Osteocyte (in vitro differentiated cells): Measurements from ENCODE around the gene NALF2. TPM values are rescaled to one million over a fixed set of nuclear protein-coding genes. Genes with fewer than 3 reads are reported as not detected.

ENCODE experiments used
- DNase-seq: peaks from one replicate; pipeline ENCODE4 v3.0.0; 2021; ENCODE audit warnings: mixed read lengths; ENCODE audit not compliant: unreplicated experiment; ENCODE audit errors: extremely low spot score
- H3K27ac Mint-ChIP-seq: one replicate; pipeline ENCODE4 v1.8.0; 2021; ENCODE audit warnings: mild to moderate bottlenecking, mixed read lengths; ENCODE audit not compliant: unreplicated experiment
- H3K27me3 Mint-ChIP-seq: one replicate; pipeline ENCODE4 v1.8.0; 2021; ENCODE audit warnings: mixed read lengths; ENCODE audit not compliant: unreplicated experiment
- H3K36me3 Mint-ChIP-seq: one replicate; pipeline ENCODE4 v1.8.0; 2021; ENCODE audit warnings: mixed read lengths; ENCODE audit not compliant: unreplicated experiment
- H3K4me1 Mint-ChIP-seq: one replicate; pipeline ENCODE4 v1.8.0; 2021; ENCODE audit warnings: mixed read lengths; ENCODE audit not compliant: unreplicated experiment
- H3K4me3 Mint-ChIP-seq: one replicate; pipeline ENCODE4 v1.8.0; 2021; ENCODE audit warnings: mild to moderate bottlenecking, moderate library complexity, mixed read lengths; ENCODE audit not compliant: unreplicated experiment
- H3K9me3 Mint-ChIP-seq: one replicate; pipeline ENCODE4 v1.8.0; 2021; ENCODE audit warnings: mixed read lengths; ENCODE audit not compliant: unreplicated experiment
- total RNA-seq: library from RNA; stranded (reverse); gene quantifications from 2 replicates; pipeline ENCODE4 v1.2.1, GENCODE V29; 2021
- TF ChIP-seq, protein P1 (sequence below): fragments of 200-600 bp; sonication (generic); IDR thresholded peaks from 2 replicates; pipeline ENCODE4 v1.5.0; 2021; ENCODE audit warnings: antibody characterized with exemption, mild to moderate bottlenecking, moderate library complexity

NALF2 gene
- total RNA-seq, 1 donor from 2014 or later, result not detected

DNA sequence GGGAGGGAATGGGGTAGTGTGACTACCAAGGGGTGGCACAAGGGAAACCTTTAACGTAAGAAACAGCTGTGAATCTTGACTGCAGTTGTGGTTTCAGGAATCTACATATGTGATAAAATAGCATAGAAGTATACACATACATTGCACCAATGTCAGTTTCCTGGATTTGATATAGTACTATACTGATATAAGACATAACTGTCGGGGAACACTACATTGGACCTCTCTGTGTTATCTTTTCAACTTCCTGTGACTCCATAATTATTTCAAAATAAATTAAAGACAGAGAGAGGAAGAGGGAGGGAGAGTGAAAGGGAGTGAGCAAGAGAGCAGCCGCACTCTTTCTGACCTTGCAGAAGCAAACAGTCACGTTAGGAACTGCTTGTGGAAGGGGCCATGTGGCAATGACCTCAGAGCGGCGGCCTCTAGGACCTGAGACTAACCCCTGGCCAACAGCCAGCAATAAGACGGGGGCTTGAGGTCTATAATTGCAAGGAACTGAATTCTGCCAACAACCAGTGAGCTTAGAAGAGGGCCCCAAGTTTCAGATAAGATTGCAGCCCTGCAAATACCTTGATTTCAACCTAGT, 47.4 kb downstream of the NALF2 start:
- DNase-seq, result no peak
- Mint-ChIP-seq H3K27ac (no peak overlapping the region), H3K27me3 (no peaks in the 10 kb centered on the region), H3K36me3 (no peaks in the 10 kb centered on the region), H3K4me1 (no peaks in the 10 kb centered on the region), H3K4me3 (no peak overlapping the region), H3K9me3 (peaks cover 22% of the 10 kb centered on the region)
- TF ChIP-seq, protein P1, sequence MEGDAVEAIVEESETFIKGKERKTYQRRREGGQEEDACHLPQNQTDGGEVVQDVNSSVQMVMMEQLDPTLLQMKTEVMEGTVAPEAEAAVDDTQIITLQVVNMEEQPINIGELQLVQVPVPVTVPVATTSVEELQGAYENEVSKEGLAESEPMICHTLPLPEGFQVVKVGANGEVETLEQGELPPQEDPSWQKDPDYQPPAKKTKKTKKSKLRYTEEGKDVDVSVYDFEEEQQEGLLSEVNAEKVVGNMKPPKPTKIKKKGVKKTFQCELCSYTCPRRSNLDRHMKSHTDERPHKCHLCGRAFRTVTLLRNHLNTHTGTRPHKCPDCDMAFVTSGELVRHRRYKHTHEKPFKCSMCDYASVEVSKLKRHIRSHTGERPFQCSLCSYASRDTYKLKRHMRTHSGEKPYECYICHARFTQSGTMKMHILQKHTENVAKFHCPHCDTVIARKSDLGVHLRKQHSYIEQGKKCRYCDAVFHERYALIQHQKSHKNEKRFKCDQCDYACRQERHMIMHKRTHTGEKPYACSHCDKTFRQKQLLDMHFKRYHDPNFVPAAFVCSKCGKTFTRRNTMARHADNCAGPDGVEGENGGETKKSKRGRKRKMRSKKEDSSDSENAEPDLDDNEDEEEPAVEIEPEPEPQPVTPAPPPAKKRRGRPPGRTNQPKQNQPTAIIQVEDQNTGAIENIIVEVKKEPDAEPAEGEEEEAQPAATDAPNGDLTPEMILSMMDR, result no peak

DNA sequence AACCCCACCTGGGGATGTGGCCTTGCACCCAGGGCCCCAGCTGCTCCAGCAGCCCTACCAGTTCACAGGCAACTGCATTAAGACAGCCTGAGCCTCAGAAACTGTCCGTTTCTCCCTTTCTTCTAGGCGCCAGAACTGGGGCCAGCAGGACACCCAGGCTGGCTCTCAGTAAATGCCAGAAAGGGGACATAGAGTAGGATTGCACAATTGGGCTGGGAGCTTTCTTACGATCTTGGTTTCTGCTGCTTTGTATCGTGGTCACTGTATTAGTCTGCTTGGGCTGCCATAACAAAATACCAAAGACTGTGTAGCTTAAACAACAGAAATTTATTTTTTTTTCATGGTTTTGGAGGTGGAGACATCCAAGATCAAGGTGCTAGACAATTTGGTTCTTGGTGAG, 48.4 kb downstream of the NALF2 start:
- no peaks in the 10 kb centered on the region for H3K4me1 Mint-ChIP-seq
- H3K9me3 Mint-ChIP-seq, result peaks cover 22% of the 10 kb centered on the region
- H3K27ac Mint-ChIP-seq, result no peak overlapping the region
- H3K36me3 Mint-ChIP-seq, result no peaks in the 10 kb centered on the region
- no peak for DNase-seq
- H3K4me3 Mint-ChIP-seq, result no peak overlapping the region
- TF ChIP-seq, protein P1, result no peak
- H3K27me3 Mint-ChIP-seq, result no peaks in the 10 kb centered on the region

Other genes starting within 250 kb of the NALF2 start
- gene EDA, start 111.8 kb downstream of the NALF2 start, total RNA-seq, result not detected in 2 replicates